GM10248 (cell line): ENCODE results near the gene FXYD6.

ENCODE experiments used
- CTCF ChIA-PET: fragments of 300-600 bp; sonication (Branson Sonifier 250); formaldehyde crosslinking; extraction: SDS; loops from one replicate; lab custom pipeline; 2021; ENCODE audit warnings: antibody characterized with exemption; lab: Yijun Ruan, JAX
- POLR2A ChIA-PET: fragments of 350-650 bp; sonication (Branson Sonifier 250); formaldehyde crosslinking; extraction: SDS; loops from one replicate; lab custom pipeline; 2020; ENCODE audit warnings: antibody characterized with exemption; lab: Yijun Ruan, JAX
- DNase-seq: peaks from one replicate; pipeline ENCODE4 v3.0.0; 2012; ENCODE audit errors: extremely low spot score
- CTCF ChIP-seq: IDR thresholded peaks from 2 replicates; pipeline ENCODE4 v1.5.1; 2012; ENCODE audit warnings: mild to moderate bottlenecking, low read depth; ENCODE audit errors: extremely low read depth, missing control alignments, control extremely low read depth

The FXYD6 gene

GRCh38 chr11:117827521-117828511 lies 48.6 kb downstream of the FXYD6 start:
- ChIA-PET CTCF (interaction anchor here (0.8 to 15.1 kb wide), 8 partner anchors 11 to 402 kb away, joined by 3 to 344 read pairs (median 10); partner anchors contain the start of gene DSCAML1), POLR2A (no interaction called here)
- no peak for TF ChIP-seq CTCF
- no peak for DNase-seq

GRCh38 chr11:117826832-117827231 lies 49.6 kb downstream of the FXYD6 start:
- ChIA-PET CTCF (interaction anchor here (1.7 to 15.1 kb wide), 5 partner anchors 10 to 226 kb away, joined by 5 to 344 read pairs (median 21); partner anchors contain the start of gene DSCAML1), POLR2A (no interaction called here)
- no peak for DNase-seq
- TF ChIP-seq CTCF = no peak

GRCh38 chr11:117826190-117826570 lies 50.3 kb downstream of the FXYD6 start:
- ChIA-PET POLR2A (no interaction called here), CTCF (interaction anchor here (1.7 to 15.1 kb wide), 6 partner anchors 9 to 227 kb away, joined by 5 to 344 read pairs (median 20); partner anchors contain the start of gene DSCAML1)
- no peak for DNase-seq
- TF ChIP-seq CTCF = no peak

GRCh38 chr11:117825538-117826189 lies 50.8 kb downstream of the FXYD6 start:
- ChIA-PET CTCF (interaction anchor here (1.7 to 15.1 kb wide), 7 partner anchors 10 to 399 kb away, joined by 5 to 344 read pairs (median 18); partner anchors contain the start of gene DSCAML1), POLR2A (no interaction called here)
- no peak for DNase-seq
- TF ChIP-seq CTCF = no peak

GRCh38 chr11:117824571-117825537 lies 51.6 kb downstream of the FXYD6 start, which contains the start of gene FXYD2:
Gene FXYD2, minus strand, starts transcription at chr11:117824744. Its CDS starts 66 bp downstream, at chr11:117824678.
- no peak for TF ChIP-seq CTCF
- POLR2A ChIA-PET = no interaction called here
- CTCF ChIA-PET = interaction anchor here (1.1 to 15.1 kb wide), 9 partner anchors 10 to 398 kb away, joined by 3 to 344 read pairs (median 17); partner anchors contain the start of gene DSCAML1
- DNase-seq = no peak
